OCI-LY1 (cell line): ENCODE measurements around the gene MAGI1.
"Not testable (repeated sequence)": the region's sequence is repeated elsewhere in the genome, so short reads cannot be mapped to it uniquely, and the experiment has no call there.

Experiments used
- H2AFZ ChIP-seq: fragments of 200-600 bp; sonication (generic), shearing (Covaris generic); 2 replicates; pipeline ENCODE4 v1.6.0; 2014; ENCODE audit warnings: antibody characterized with exemption, mild to moderate bottlenecking, low read length
- H3F3A ChIP-seq: fragments of 200-600 bp; sonication (generic), shearing (Covaris generic); 2 replicates; pipeline ENCODE4 v1.6.0; 2014; ENCODE audit warnings: mild to moderate bottlenecking, antibody characterized with exemption, low read length, moderate library complexity; ENCODE audit not compliant: insufficient read depth
- H3K27ac ChIP-seq: fragments of 200-600 bp; sonication (generic); 2 replicates; pipeline ENCODE4 v1.5.1; 2014; ENCODE audit warnings: low read length, mixed run types, mild to moderate bottlenecking, low read depth; ENCODE audit not compliant: poor library complexity, severe bottlenecking
- H3K27me3 ChIP-seq: fragments of 200-600 bp; sonication (generic); 2 replicates; pipeline ENCODE4 v1.6.0; 2014; ENCODE audit warnings: antibody characterized with exemption, mild to moderate bottlenecking, low read length, moderate library complexity; ENCODE audit not compliant: insufficient read depth
- H3K36me3 ChIP-seq: fragments of 200-600 bp; sonication (generic); 2 replicates; pipeline ENCODE4 v1.6.1; 2014; ENCODE audit warnings: mild to moderate bottlenecking, antibody characterized with exemption, low read length, moderate library complexity, mixed read lengths; ENCODE audit not compliant: insufficient read depth
- H3K4me1 ChIP-seq: fragments of 200-600 bp; sonication (generic); 2 replicates; pipeline ENCODE4 v1.5.1; 2014; ENCODE audit warnings: mild to moderate bottlenecking, low read length, moderate library complexity; ENCODE audit not compliant: insufficient read depth, severe bottlenecking
- H3K4me2 ChIP-seq: fragments of 200-600 bp; sonication (generic), shearing (Covaris generic); 2 replicates; pipeline ENCODE4 v1.6.1; 2014; ENCODE audit warnings: low read length
- H3K4me3 ChIP-seq: fragments of 200-600 bp; sonication (generic); 2 replicates; pipeline ENCODE4 v1.5.1; 2014; ENCODE audit warnings: low read length, low read depth, mild to moderate bottlenecking, mixed read lengths; ENCODE audit not compliant: poor library complexity, severe bottlenecking
- H3K79me2 ChIP-seq: fragments of 200-600 bp; shearing (Covaris generic); 2 replicates; pipeline ENCODE4 v1.6.1; 2016; ENCODE audit warnings: mixed run types, low read length, mixed read lengths; ENCODE audit not compliant: insufficient read depth
- H3K9ac ChIP-seq: fragments of 200-600 bp; sonication (generic), shearing (Covaris generic); 2 replicates; pipeline ENCODE4 v1.6.1; 2014; ENCODE audit warnings: mild to moderate bottlenecking, low read length, mixed read lengths
- H3K9me2 ChIP-seq: fragments of 200-600 bp; sonication (generic), shearing (Covaris generic); 2 replicates; pipeline ENCODE4 v1.6.1; 2014; ENCODE audit warnings: low read depth, mild to moderate bottlenecking, low read length, mixed read lengths
- H3K9me3 ChIP-seq: fragments of 200-600 bp; shearing (Covaris generic); 2 replicates; pipeline ENCODE4 v1.6.1; 2014; ENCODE audit warnings: low read length, mixed read lengths
- H4K20me1 ChIP-seq: fragments of 200-600 bp; sonication (generic), shearing (Covaris generic); 2 replicates; pipeline ENCODE4 v1.6.0; 2016; ENCODE audit warnings: mild to moderate bottlenecking, low read length; ENCODE audit not compliant: insufficient read depth
- CTCF ChIP-seq: fragments of 200-600 bp; sonication (generic), shearing (Covaris generic); IDR thresholded peaks from 2 replicates; pipeline ENCODE4 v1.5.1; 2017; ENCODE audit warnings: mild to moderate bottlenecking, antibody characterized with exemption, low read length, moderate library complexity, mixed read lengths
- EZH2 ChIP-seq: fragments of 200-600 bp; sonication (generic), shearing (Covaris generic); IDR thresholded peaks from 2 replicates; pipeline ENCODE4 v1.8.0; 2017; ENCODE audit warnings: borderline replicate concordance, mixed run types, mild to moderate bottlenecking, antibody characterized with exemption, low read length, moderate library complexity, mixed read lengths

The MAGI1 gene

GRCh38 chr3:65861718-65862117, 177.0 kb downstream of the MAGI1 start:
- Histone ChIP-seq H3K27ac (no peak overlapping the region), H3K27me3 (no peaks in the 10 kb centered on the region), H3F3A (no peaks in the 10 kb centered on the region), H3K36me3 (no peaks in the 10 kb centered on the region), H4K20me1 (no peaks in the 10 kb centered on the region), H3K9me2 (no peaks in the 10 kb centered on the region), H3K9ac (no peak overlapping the region), H3K4me1 (no peaks in the 10 kb centered on the region), H3K4me3 (no peak overlapping the region), H3K79me2 (no peaks in the 10 kb centered on the region), H2AFZ (no peak overlapping the region), H3K9me3 (no peaks in the 10 kb centered on the region), H3K4me2 (no peak overlapping the region)
- TF ChIP-seq EZH2 (no peak), CTCF (no peak)

- H2AFZ ChIP-seq, H3K27me3 ChIP-seq, H3F3A ChIP-seq: not testable (repeated sequence)
These were observed 179.1 kb downstream of the MAGI1 start for GRCh38 chr3:65859612-65860011.

GRCh38 chr3:65858749-65859148, 180.0 kb downstream of the MAGI1 start:
- Histone ChIP-seq H3K4me2 (no peak overlapping the region), H3K9me2 (no peaks in the 10 kb centered on the region), H3K36me3 (no peaks in the 10 kb centered on the region), H2AFZ (no peak overlapping the region), H3K27ac (no peak overlapping the region), H3F3A (no peaks in the 10 kb centered on the region), H3K4me1 (no peaks in the 10 kb centered on the region), H3K27me3 (no peaks in the 10 kb centered on the region), H3K9ac (no peak overlapping the region), H3K4me3 (no peak overlapping the region), H3K9me3 (no peaks in the 10 kb centered on the region), H4K20me1 (no peaks in the 10 kb centered on the region), H3K79me2 (no peaks in the 10 kb centered on the region)
- TF ChIP-seq EZH2 (no peak), CTCF (no peak)

More at GRCh38 chr3:65859612-65860011, 179.1 kb downstream of the MAGI1 start:
- H3K79me2 ChIP-seq, H3K9me3 ChIP-seq, H3K9me2 ChIP-seq, H4K20me1 ChIP-seq, H3K4me1 ChIP-seq, H3K36me3 ChIP-seq, H3K4me2 ChIP-seq, H3K4me3 ChIP-seq, H3K27ac ChIP-seq, H3K9ac ChIP-seq: not testable (repeated sequence)

- Histone ChIP-seq H3K36me3 (no peaks in the 10 kb centered on the region), H3K27me3 (no peaks in the 10 kb centered on the region), H3K79me2 (no peaks in the 10 kb centered on the region), H2AFZ (no peak overlapping the region), H3K4me2 (no peak overlapping the region), H3K4me1 (no peaks in the 10 kb centered on the region), H3K9me2 (no peaks in the 10 kb centered on the region), H3K9ac (no peak overlapping the region), H3F3A (no peaks in the 10 kb centered on the region), H3K4me3 (no peak overlapping the region), H3K9me3 (no peaks in the 10 kb centered on the region), H3K27ac (no peak overlapping the region), H4K20me1 (no peaks in the 10 kb centered on the region)
- TF ChIP-seq EZH2 = no peak
- no peak for TF ChIP-seq CTCF
These were observed 181.4 kb downstream of the MAGI1 start for GRCh38 chr3:65857327-65857726.
